Peyer's patch (tissue), 4 donors: ENCODE measurements around the gene CNOT3. TPM values are rescaled to one million over a fixed set of nuclear protein-coding genes. Genes with fewer than 3 reads are reported as not detected.
"Not testable (repeated sequence)": the region's sequence is repeated elsewhere in the genome, so short reads cannot be mapped to it uniquely, and the experiment has no call there.

Source experiments
- DNase-seq, 3 donors: peaks; one replicate each; pipeline ENCODE4 v3.0.0-alpha.2; 2017 to 2019
- H3K27ac ChIP-seq, 4 donors: fragments of 200-600 bp; sonication (generic); one replicate each; pipeline ENCODE4 v1.5.1; 2016 to 2019
- H3K27me3 ChIP-seq, 2 donors: fragments of 200-600 bp; sonication (generic); one replicate each; pipeline ENCODE4 v1.5.1; 2019
- H3K36me3 ChIP-seq, 3 donors: fragments of 200-600 bp; sonication (generic); one replicate each; pipeline ENCODE4 v1.5.1; 2016 to 2019
- H3K4me1 ChIP-seq, 4 donors: fragments of 200-600 bp; sonication (generic); one replicate each; pipeline ENCODE4 v1.5.1; 2016 to 2019
- H3K4me3 ChIP-seq, 4 donors: fragments of 200-600 bp; sonication (generic); 1 replicate in 3 of 4; 2 replicates in 1 of 4; pipeline ENCODE4 v1.5.1; 2016 to 2019; ENCODE audit warnings: mild to moderate bottlenecking in 1 of 4
- H3K9me3 ChIP-seq, 4 donors: fragments of 200-600 bp; sonication (generic); one replicate each; pipeline ENCODE4 v1.5.1; 2016 to 2019; ENCODE audit warnings: mild to moderate bottlenecking in 1 of 4
- POLR2A ChIP-seq, 2 donors: fragments of 450-650 bp; IDR thresholded peaks; one replicate each; pipeline ENCODE4 v1.5.1; 2017; ENCODE audit warnings: antibody characterized with exemption in 2 of 2, mild to moderate bottlenecking in 2 of 2, moderate library complexity in 2 of 2
- total RNA-seq, 4 donors: library from RNA; depleted of rRNA; stranded (reverse); fragments of >200 nt; gene quantifications; one replicate each; pipeline ENCODE4 v1.1.0, GENCODE V29; 2016
- TF ChIP-seq, protein P1 (sequence below), 6 experiments: fragments of 450-650 bp in 4 of 6; fragments of 200-600 bp in 2 of 6; sonication (generic) in 1 of 6; IDR thresholded peaks; one replicate each; pipeline ENCODE4 v1.5.1; 2017 to 2019; ENCODE audit warnings: antibody characterized with exemption in 6 of 6, mild to moderate bottlenecking in 3 of 6, moderate library complexity in 1 of 6

CNOT3 gene
- total RNA-seq, 4 donors from 2014 or later, result 26.1 to 99.9 (median 38.9) TPM

GRCh38 chr19:54191011-54191810 lies 53.6 kb downstream of the CNOT3 start, which contains the start of gene TSEN34:
TSEN34 (plus strand) TSS chr19:54191308; CDS start chr19:54191365, 57 bp downstream.
- TF ChIP-seq, protein P1, sequence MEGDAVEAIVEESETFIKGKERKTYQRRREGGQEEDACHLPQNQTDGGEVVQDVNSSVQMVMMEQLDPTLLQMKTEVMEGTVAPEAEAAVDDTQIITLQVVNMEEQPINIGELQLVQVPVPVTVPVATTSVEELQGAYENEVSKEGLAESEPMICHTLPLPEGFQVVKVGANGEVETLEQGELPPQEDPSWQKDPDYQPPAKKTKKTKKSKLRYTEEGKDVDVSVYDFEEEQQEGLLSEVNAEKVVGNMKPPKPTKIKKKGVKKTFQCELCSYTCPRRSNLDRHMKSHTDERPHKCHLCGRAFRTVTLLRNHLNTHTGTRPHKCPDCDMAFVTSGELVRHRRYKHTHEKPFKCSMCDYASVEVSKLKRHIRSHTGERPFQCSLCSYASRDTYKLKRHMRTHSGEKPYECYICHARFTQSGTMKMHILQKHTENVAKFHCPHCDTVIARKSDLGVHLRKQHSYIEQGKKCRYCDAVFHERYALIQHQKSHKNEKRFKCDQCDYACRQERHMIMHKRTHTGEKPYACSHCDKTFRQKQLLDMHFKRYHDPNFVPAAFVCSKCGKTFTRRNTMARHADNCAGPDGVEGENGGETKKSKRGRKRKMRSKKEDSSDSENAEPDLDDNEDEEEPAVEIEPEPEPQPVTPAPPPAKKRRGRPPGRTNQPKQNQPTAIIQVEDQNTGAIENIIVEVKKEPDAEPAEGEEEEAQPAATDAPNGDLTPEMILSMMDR (IDR thresholded peaks at IDR 0.05), result peak in 1 of 6 experiments; percentile 12
- TF ChIP-seq POLR2A (IDR thresholded peaks at IDR 0.05), result peak; percentile 58 to 66
- Histone ChIP-seq H3K4me3 (peak within 1 kb of the TSS; percentile 77 to 93 (median 91)), H3K36me3 (peaks cover 0 to 29% (median 0%) of the 10 kb centered on the region in 3 donors)

DNA sequence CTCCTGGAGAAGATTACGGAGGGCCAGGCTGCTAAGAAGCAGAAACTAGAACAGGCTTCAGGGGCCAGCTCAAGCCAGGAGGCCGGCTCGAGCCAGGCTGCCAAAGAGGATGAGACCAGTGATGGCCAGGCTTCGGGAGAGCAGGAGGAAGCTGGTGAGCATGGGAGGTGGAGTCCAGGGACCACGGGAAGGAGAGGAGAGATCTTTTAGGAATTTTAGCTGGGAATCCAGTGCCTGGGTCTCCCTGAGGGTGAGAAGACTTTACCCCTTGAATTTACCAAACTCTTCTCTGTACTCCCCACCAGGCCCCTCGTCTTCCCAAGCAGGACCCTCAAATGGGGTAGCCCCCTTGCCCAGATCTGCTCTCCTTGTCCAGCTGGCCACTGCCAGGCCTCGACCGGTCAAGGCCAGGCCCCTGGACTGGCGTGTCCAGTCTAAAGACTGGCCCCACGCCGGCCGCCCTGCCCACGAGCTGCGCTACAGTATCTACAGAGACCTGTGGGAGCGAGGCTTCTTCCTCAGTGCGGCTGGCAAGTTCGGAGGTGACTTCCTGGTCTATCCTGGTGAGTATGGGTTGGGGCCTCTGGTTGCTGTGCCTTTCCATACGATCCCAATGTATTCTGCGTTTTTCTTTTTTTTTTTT lies 54.4 kb downstream of the CNOT3 start:
- no peaks in the 10 kb centered on the region for H3K27me3 ChIP-seq
- H3K36me3 ChIP-seq, result peaks cover 0 to 29% (median 0%) of the 10 kb centered on the region in 3 donors
- no peak for DNase-seq
- H3K27ac ChIP-seq, result peak overlapping the region; percentile 98 to 100 (median 99)
- H3K9me3 ChIP-seq, result no peaks in the 10 kb centered on the region
- H3K4me3 ChIP-seq, result peak overlapping the region; percentile 77 to 93 (median 91)
- TF ChIP-seq POLR2A (IDR thresholded peaks at IDR 0.05), result no peak
- TF ChIP-seq, protein P1 (IDR thresholded peaks at IDR 0.05), result no peak
- peaks cover 0 to 32% (median 14%) of the 10 kb centered on the region in 4 donors for H3K4me1 ChIP-seq

More at GRCh38 chr19:54191011-54191810, 53.6 kb downstream of the CNOT3 start, which contains the start of gene TSEN34:
- peak; percentile 90 to 95 (median 92) for DNase-seq
- Histone ChIP-seq H3K27me3 (no peaks in the 10 kb centered on the region), H3K27ac (peak within 1 kb of the TSS; percentile 98 to 100 (median 99)), H3K4me1 (peaks cover 0 to 32% (median 14%) of the 10 kb centered on the region in 4 donors), H3K9me3 (no peaks in the 10 kb centered on the region)

- Histone ChIP-seq H3K27ac (no peak overlapping the region), H3K36me3 (peaks cover 0 to 29% (median 0%) of the 10 kb centered on the region in 3 donors), H3K9me3 (no peaks in the 10 kb centered on the region), H3K27me3 (no peaks in the 10 kb centered on the region), H3K4me1 (peaks cover 0 to 26% (median 14%) of the 10 kb centered on the region in 4 donors), H3K4me3 (no peak overlapping the region)
- DNase-seq, result no peak
- no peak for TF ChIP-seq POLR2A (IDR thresholded peaks at IDR 0.05)
- TF ChIP-seq, protein P1 (IDR thresholded peaks at IDR 0.05), result no peak
Observed at GRCh38 chr19:54193011-54193410, 55.4 kb downstream of the CNOT3 start.

- H3K4me3 ChIP-seq, DNase-seq, H3K9me3 ChIP-seq, H3K27me3 ChIP-seq, H3K27ac ChIP-seq: not testable (repeated sequence)
- Histone ChIP-seq H3K4me1 (peaks cover 0 to 16% (median 11%) of the 10 kb centered on the region in 4 donors), H3K36me3 (peaks cover 0 to 29% (median 0%) of the 10 kb centered on the region in 3 donors)
Observed at GRCh38 chr19:54194463-54194862, 56.9 kb downstream of the CNOT3 start.

- no peak for DNase-seq
- peaks cover 0 to 29% (median 0%) of the 10 kb centered on the region in 3 donors for H3K36me3 ChIP-seq
- H3K27me3 ChIP-seq, result no peaks in the 10 kb centered on the region
- no peak overlapping the region for H3K27ac ChIP-seq
- H3K4me3 ChIP-seq, result no peak overlapping the region
- no peak for TF ChIP-seq POLR2A (IDR thresholded peaks at IDR 0.05)
- TF ChIP-seq, protein P1 (IDR thresholded peaks at IDR 0.05), result no peak
- H3K4me1 ChIP-seq, result peaks cover 0 to 19% (median 13%) of the 10 kb centered on the region in 4 donors
- no peaks in the 10 kb centered on the region for H3K9me3 ChIP-seq
Observed at GRCh38 chr19:54196536-54196935, 59.0 kb downstream of the CNOT3 start.
